ENCODE data around the gene IRF2BP1.

The IRF2BP1 gene

GRCh38 chr19:45924891-45925447, 39.0 kb upstream of the IRF2BP1 start:
- no peak overlapping the region for H3K27ac ChIP-seq
- TF ChIP-seq ZFX (IDR thresholded peaks at IDR 0.05; ENCODE audit: borderline replicate concordance), result no peak
- TF ChIP-seq CTCF (IDR thresholded peaks at IDR 0.05), result no peak

GRCh38 chr19:45922281-45922680, 36.3 kb upstream of the IRF2BP1 start:
- H3K27ac ChIP-seq, result no peak overlapping the region
- 0 out of 2 replicates have a peak, but pooled peaks have one; percentile 5 for TF ChIP-seq CTCF (IDR thresholded peaks at IDR 0.05)
- no peak for TF ChIP-seq ZFX (IDR thresholded peaks at IDR 0.05; ENCODE audit: borderline replicate concordance)

- no peak overlapping the region for H3K27ac ChIP-seq
- TF ChIP-seq ZFX (IDR thresholded peaks at IDR 0.05; ENCODE audit: borderline replicate concordance), result no peak
Measured at GRCh38 chr19:45920458-45920857, 34.5 kb upstream of the IRF2BP1 start.

- TF ChIP-seq ZFX (IDR thresholded peaks at IDR 0.05; ENCODE audit: borderline replicate concordance) (no peak), CTCF (IDR thresholded peaks at IDR 0.05) (no peak)
- H3K27ac ChIP-seq, result no peak overlapping the region
Measured at GRCh38 chr19:45919678-45920077, 33.7 kb upstream of the IRF2BP1 start.

- no peak overlapping the region for H3K27ac ChIP-seq
Measured at GRCh38 chr19:45918721-45919120, 32.8 kb upstream of the IRF2BP1 start.

GRCh38 chr19:45917421-45918091, 31.6 kb upstream of the IRF2BP1 start:
- TF ChIP-seq ZFX (IDR thresholded peaks at IDR 0.05; ENCODE audit: borderline replicate concordance), result no peak
- no peak for TF ChIP-seq CTCF (IDR thresholded peaks at IDR 0.05)
- no peak overlapping the region for H3K27ac ChIP-seq

More at GRCh38 chr19:45918721-45919120, 32.8 kb upstream of the IRF2BP1 start:
- TF ChIP-seq CTCF (IDR thresholded peaks at IDR 0.05), result no peak
- TF ChIP-seq ZFX (IDR thresholded peaks at IDR 0.05; ENCODE audit: borderline replicate concordance), result no peak

GRCh38 chr19:45913874-45914830, 28.2 kb upstream of the IRF2BP1 start, which contains the start of gene NANOS2:
Gene NANOS2 (minus strand): TSS chr19:45914778. CDS start chr19:45914693, 85 bp downstream.
- no peak within 1 kb of the TSS for H3K27ac ChIP-seq
- no peak for TF ChIP-seq ZFX (IDR thresholded peaks at IDR 0.05; ENCODE audit: borderline replicate concordance)
- TF ChIP-seq CTCF (IDR thresholded peaks at IDR 0.05), result peak; percentile 33
